ENCODE results near the gene ZBTB34. TPM values are rescaled to one million over a fixed set of nuclear protein-coding genes. Genes with fewer than 3 reads are reported as not detected.

The ZBTB34 gene
- total and polyA plus RNA-seq, 12 donors, result 1.6 to 6.5 (median 5.1) TPM

- H3K4me1 ChIP-seq, result peaks cover 0 to 36% (median 21%) of the 10 kb centered on the region in 9 donors
- WGBS, 2 donors, result 93 to 97% methylated on average over 7 of the region's 7 CpGs
- DNase-seq (no peak), ATAC-seq (peak in 1 of 8 donors; percentile 11)
- TF ChIP-seq CTCF (IDR thresholded peaks at IDR 0.05), result no peak
- H3K27ac ChIP-seq, result no peak overlapping the region
- no peaks in the 10 kb centered on the region for H3K9me3 ChIP-seq
- H3K4me3 ChIP-seq, result no peak overlapping the region
- intact Hi-C loops (cut with DNase I), result no loop called here
- no peaks in the 10 kb centered on the region for H3K27me3 ChIP-seq
- H3K36me3 ChIP-seq, result peaks cover 0 to 58% (median 8%) of the 10 kb centered on the region in 9 donors
These were observed 33.2 kb upstream of the ZBTB34 start for GRCh38 chr9:126827227-126827626.

DNA sequence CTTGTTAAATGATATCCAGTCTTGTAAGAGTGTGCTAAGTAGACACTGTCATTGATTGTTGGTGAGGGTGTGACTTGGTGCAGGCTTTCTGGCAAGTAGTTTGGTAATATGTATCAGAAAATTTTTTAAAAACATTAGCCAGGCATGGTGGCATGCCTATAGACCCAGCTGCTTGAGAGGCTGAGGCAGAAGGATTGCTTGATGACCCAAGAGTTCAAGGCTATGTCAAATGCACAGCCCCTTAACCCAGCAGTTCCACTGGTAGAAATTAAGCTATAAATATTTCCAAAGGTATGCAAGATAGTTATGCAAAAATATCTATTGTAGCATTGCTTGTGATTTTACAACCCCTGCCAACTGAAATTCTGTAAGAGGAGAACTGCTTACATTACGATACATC lies 31.4 kb upstream of the ZBTB34 start:
- Histone ChIP-seq H3K36me3 (peaks cover 0 to 60% (median 24%) of the 10 kb centered on the region in 9 donors), H3K9me3 (no peaks in the 10 kb centered on the region), H3K4me3 (no peak overlapping the region), H3K27me3 (no peaks in the 10 kb centered on the region), H3K4me1 (peaks cover 0 to 40% (median 18%) of the 10 kb centered on the region in 9 donors), H3K27ac (no peak overlapping the region)
- intact Hi-C loops (cut with DNase I), result no loop called here
- ATAC-seq (no peak), DNase-seq (no peak)
- 65 to 86% methylated on average over 1 of the region's 1 CpG for WGBS, 2 donors
- TF ChIP-seq CTCF (IDR thresholded peaks at IDR 0.05), result no peak

GRCh38 chr9:126830827-126831226 lies 29.6 kb upstream of the ZBTB34 start:
- WGBS, 2 donors, result 88 to 96% methylated on average over 3 of the region's 3 CpGs
- H3K36me3 ChIP-seq, result peaks cover 0 to 68% (median 26%) of the 10 kb centered on the region in 9 donors
- no peaks in the 10 kb centered on the region for H3K9me3 ChIP-seq
- no peaks in the 10 kb centered on the region for H3K27me3 ChIP-seq
- DNase-seq (no peak), ATAC-seq (no peak)
- H3K27ac ChIP-seq, result no peak overlapping the region
- no peak overlapping the region for H3K4me3 ChIP-seq
- TF ChIP-seq CTCF (IDR thresholded peaks at IDR 0.05), result no peak
- intact Hi-C loops (cut with DNase I), result no loop called here
- peaks cover 0 to 58% (median 31%) of the 10 kb centered on the region in 9 donors for H3K4me1 ChIP-seq

- Histone ChIP-seq H3K27me3 (no peaks in the 10 kb centered on the region), H3K9me3 (no peaks in the 10 kb centered on the region), H3K36me3 (peaks cover 0 to 71% (median 18%) of the 10 kb centered on the region in 9 donors), H3K4me1 (peaks cover 0 to 64% (median 42%) of the 10 kb centered on the region in 9 donors), H3K4me3 (no peak overlapping the region), H3K27ac (no peak overlapping the region)
- WGBS, 2 donors, result 92 to 93% methylated on average over 9 of the region's 9 CpGs
- no peak for TF ChIP-seq CTCF (IDR thresholded peaks at IDR 0.05)
- ATAC-seq, result no peak
- intact Hi-C loops (cut with DNase I), result no loop called here
- no peak for DNase-seq
These were observed 28.0 kb upstream of the ZBTB34 start for GRCh38 chr9:126832440-126832839.
